H1 (cell line): ENCODE measurements around the gene AGRN. TPM values are rescaled to one million over a fixed set of nuclear protein-coding genes. Genes with fewer than 3 reads are reported as not detected.

ENCODE experiments used
- CTCF ChIA-PET: fragments of 300-600 bp; sonication (Branson Sonifier 250); formaldehyde crosslinking; loops from one replicate; lab custom pipeline; 2021; ENCODE audit not compliant: partially characterized antibody; lab: Charles Lee
- POLR2A ChIA-PET: fragments of 300-600 bp; sonication (Branson Sonifier 250); formaldehyde crosslinking; loops from one replicate; lab custom pipeline; 2021; ENCODE audit warnings: inconsistent platforms; ENCODE audit not compliant: partially characterized antibody; lab: Charles Lee
- DNase-seq, 2 experiments: peaks; one replicate each; pipeline versions ENCODE4 v3.0.0 to v3.0.0-alpha.2; 2010 to 2022; ENCODE audit warnings: low spot score in 2 of 2, low read depth in 1 of 2, mixed read lengths in 1 of 2
- FAIRE-seq: peaks from 2 replicates; lab custom pipeline; 2011; peaks lifted over from hg19 to GRCh38; lab: Jason Lieb, UNC
- H2AFZ ChIP-seq: 2 replicates; pipeline ENCODE4 v1.8.1; 2012; ENCODE audit warnings: low read length, inconsistent platforms
- H2AK5ac ChIP-seq: 2 replicates; pipeline ENCODE4 v1.6.1; 2013; ENCODE audit warnings: low read depth, low read length
- H2BK120ac ChIP-seq: replicated peaks from 2 replicates; pipeline ENCODE3; 2013; ENCODE audit warnings: low read depth, low read length, inconsistent platforms
- H2BK12ac ChIP-seq: 2 replicates; pipeline ENCODE4 v1.6.1; 2013; ENCODE audit warnings: low read depth, low read length
- H2BK15ac ChIP-seq: 2 replicates; pipeline ENCODE4 v1.6.1; 2013; ENCODE audit warnings: low read length
- H2BK20ac ChIP-seq: 2 replicates; pipeline ENCODE4 v1.6.1; 2013; ENCODE audit warnings: low read length
- H2BK5ac ChIP-seq: 2 replicates; pipeline ENCODE4 v1.6.1; 2013; ENCODE audit warnings: low read depth, low read length
- H3K14ac ChIP-seq: 2 replicates; pipeline ENCODE4 v1.6.1; 2013; ENCODE audit warnings: inconsistent platforms; ENCODE audit not compliant: insufficient read length
- H3K18ac ChIP-seq: 2 replicates; pipeline ENCODE4 v1.6.1; 2013; ENCODE audit warnings: low read length; ENCODE audit errors: extremely low read depth
- H3K23ac ChIP-seq: 2 replicates; pipeline ENCODE4 v1.6.1; 2013; ENCODE audit warnings: inconsistent platforms; ENCODE audit not compliant: insufficient read length
- H3K23me2 ChIP-seq: 2 replicates; pipeline ENCODE4 v1.6.1; 2013; ENCODE audit warnings: low read depth, low read length
- H3K27ac ChIP-seq: 2 replicates; pipeline ENCODE4 v1.6.1; 2011; ENCODE audit warnings: low read depth, low read length, inconsistent platforms
- H3K27me3 ChIP-seq, 4 experiments: replicated peaks in 1 of 4; 1 replicate in 1 of 4; 2 replicates in 3 of 4; pipeline versions ENCODE4 v1.6.1 to v1.8.1; 2011 to 2013; ENCODE audit warnings: low read length in 3 of 4, mild to moderate bottlenecking in 3 of 4, inconsistent platforms in 2 of 4, mixed read lengths in 2 of 4, moderate library complexity in 1 of 4; ENCODE audit not compliant: control insufficient read depth in 3 of 4, insufficient read depth in 3 of 4; ENCODE audit errors: extremely low read depth in 1 of 4
- H3K36me3 ChIP-seq, 4 experiments: 2 replicates each; pipeline versions ENCODE4 v1.6.1 to v1.8.1; 2011 to 2013; ENCODE audit warnings: mild to moderate bottlenecking in 4 of 4, low read length in 3 of 4, moderate library complexity in 2 of 4, control low read depth in 1 of 4, inconsistent platforms in 1 of 4; ENCODE audit not compliant: insufficient read depth in 4 of 4, control insufficient read depth in 2 of 4
- H3K4ac ChIP-seq: replicated peaks from 2 replicates; pipeline ENCODE3; 2013; ENCODE audit warnings: low read length, low read depth, mixed read lengths, inconsistent platforms; ENCODE audit not compliant: insufficient read length
- H3K4me1 ChIP-seq, 4 experiments: replicated peaks in 1 of 4; 1 replicate in 1 of 4; 2 replicates in 3 of 4; pipeline versions ENCODE4 v1.6.1 to v1.8.1; 2011 to 2013; ENCODE audit warnings: low read length in 3 of 4, inconsistent platforms in 2 of 4, mixed read lengths in 1 of 4; ENCODE audit not compliant: insufficient read depth in 4 of 4, control insufficient read depth in 3 of 4
- H3K4me2 ChIP-seq, 2 experiments: 2 replicates each; pipeline versions ENCODE4 v1.6.1 to v1.8.1; 2011 to 2013; ENCODE audit warnings: low read depth in 2 of 2, low read length in 2 of 2, control low read depth in 1 of 2, inconsistent platforms in 1 of 2, mild to moderate bottlenecking in 1 of 2; ENCODE audit not compliant: insufficient read depth in 1 of 2
- H3K4me3 ChIP-seq, 4 experiments: fragments of 200-600, 300-600 bp in 1 of 4; sonication (generic), shearing (Covaris generic), sonication (Bioruptor Twin) in 1 of 4; 2 replicates each; pipeline versions ENCODE4 v1.5.1 to v1.8.1; 2011 to 2016; ENCODE audit warnings: low read length in 4 of 4, low read depth in 3 of 4, control low read depth in 2 of 4, inconsistent platforms in 2 of 4, mild to moderate bottlenecking in 2 of 4, mixed read lengths in 1 of 4, moderate library complexity in 1 of 4; ENCODE audit not compliant: insufficient read depth in 2 of 4; ENCODE audit errors: extremely low read depth in 1 of 4
- H3K56ac ChIP-seq: replicated peaks from 2 replicates; pipeline ENCODE3; 2013; ENCODE audit warnings: low read depth, mild to moderate bottlenecking, mixed read lengths, low read length, inconsistent platforms; ENCODE audit not compliant: insufficient read length
- H3K79me1 ChIP-seq: 2 replicates; pipeline ENCODE4 v1.6.1; 2013; ENCODE audit warnings: low read depth, low read length, control low read depth
- H3K79me2 ChIP-seq, 2 experiments: 2 replicates each; pipeline versions ENCODE4 v1.6.1 to v1.8.1; 2012 to 2013; ENCODE audit warnings: low read length in 2 of 2, mild to moderate bottlenecking in 2 of 2, inconsistent platforms in 1 of 2; ENCODE audit not compliant: insufficient read depth in 2 of 2, control insufficient read depth in 1 of 2
- H3K9ac ChIP-seq, 4 experiments: replicated peaks in 1 of 4; 1 replicate in 1 of 4; 2 replicates in 3 of 4; pipeline versions ENCODE4 v1.6.1 to v1.8.1; 2011 to 2013; ENCODE audit warnings: low read depth in 3 of 4, low read length in 3 of 4, control low read depth in 2 of 4, mild to moderate bottlenecking in 2 of 4, moderate library complexity in 2 of 4, inconsistent platforms in 1 of 4; ENCODE audit errors: extremely low read depth in 1 of 4
- H3K9me3 ChIP-seq, 2 experiments: 2 replicates each; pipeline versions ENCODE4 v1.6.1 to v1.8.1; 2012 to 2013; ENCODE audit warnings: mild to moderate bottlenecking in 2 of 2, moderate library complexity in 2 of 2, control low read depth in 1 of 2, inconsistent platforms in 1 of 2, low read depth in 1 of 2, low read length in 1 of 2, mixed read lengths in 1 of 2; ENCODE audit not compliant: insufficient read depth in 2 of 2
- H4K20me1 ChIP-seq, 2 experiments: replicated peaks in 1 of 2; 2 replicates each; pipeline versions ENCODE3 to v1.8.1; 2011 to 2013; ENCODE audit warnings: inconsistent platforms in 2 of 2, low read length in 2 of 2, mild to moderate bottlenecking in 1 of 2; ENCODE audit not compliant: insufficient read depth in 2 of 2, control insufficient read depth in 1 of 2
- H4K5ac ChIP-seq: 2 replicates; pipeline ENCODE4 v1.6.1; 2013; ENCODE audit warnings: low read length, low read depth, mixed read lengths, inconsistent platforms; ENCODE audit not compliant: insufficient read length
- H4K8ac ChIP-seq: 2 replicates; pipeline ENCODE4 v1.8.0; 2013; ENCODE audit warnings: mild to moderate bottlenecking, moderate library complexity, low read length, inconsistent platforms; ENCODE audit not compliant: insufficient read depth; ENCODE audit errors: extremely low read depth
- H4K91ac ChIP-seq: replicated peaks from 2 replicates; pipeline ENCODE3; 2013; ENCODE audit warnings: low read length, mixed read lengths, inconsistent platforms; ENCODE audit not compliant: insufficient read length
- CHD2 ChIP-seq: IDR thresholded peaks from 2 replicates; pipeline ENCODE4 v1.6.1; 2012; ENCODE audit warnings: low read length, improper control_type of control experiment
- CTBP2 ChIP-seq: IDR thresholded peaks from 2 replicates; pipeline ENCODE4 v1.7.0; 2011; ENCODE audit warnings: borderline replicate concordance, mild to moderate bottlenecking, moderate library complexity, mixed read lengths, low read length; ENCODE audit not compliant: insufficient read depth, insufficient read length
- GTF2F1 ChIP-seq: IDR thresholded peaks from 2 replicates; pipeline ENCODE4 v1.6.1; 2012; ENCODE audit warnings: low read depth, low read length, improper control_type of control experiment, borderline replicate concordance
- JUND ChIP-seq: IDR thresholded peaks from 2 replicates; pipeline ENCODE4 v1.6.1; 2011; ENCODE audit warnings: mild to moderate bottlenecking, improper control_type of control experiment, low read length
- SP2 ChIP-seq: IDR thresholded peaks from 2 replicates; pipeline ENCODE4 v1.6.1; 2012; ENCODE audit warnings: mild to moderate bottlenecking, low read length, inconsistent platforms
- SRF ChIP-seq: IDR thresholded peaks from 2 replicates; pipeline ENCODE4 v1.6.1; 2011; ENCODE audit warnings: mild to moderate bottlenecking, low read depth, low read length, moderate library complexity
- TEAD4 ChIP-seq: IDR thresholded peaks from 2 replicates; pipeline ENCODE4 v1.6.1; 2012; ENCODE audit warnings: low read depth, low read length, inconsistent platforms, mixed read lengths
- WGBS, 2 experiments: shearing (Covaris generic) in 1 of 2; methylation state at CpG; one replicate each; pipeline versions ENCODE4 v1.1.6 to v1.1.7; 2013 to 2015; ENCODE audit warnings: low lambda C conversion rate in 2 of 2, mixed read lengths in 2 of 2, inconsistent platforms in 1 of 2, low coverage in 1 of 2, missing lambda C conversion rate in 1 of 2; ENCODE audit not compliant: insufficient replicate concordance in 2 of 2, insufficient coverage in 1 of 2, insufficient read length in 1 of 2; ENCODE audit errors: extremely low coverage in 1 of 2, missing lambda C conversion rate in 1 of 2; 5-methylcytosine and 5-hydroxymethylcytosine counted together
- polyA plus RNA-seq, 7 experiments: library from polyadenylated mRNA; depleted of rRNA in 3 of 7; stranded (reverse) in 5 of 7; unstranded in 2 of 7; fragments of >200 nt in 5 of 7; fragments of 200-250 nt in 2 of 7; gene quantifications; 1 replicate in 5 of 7; 2 replicates in 1 of 7; 4 replicates in 1 of 7; pipeline versions ENCODE4 v1.2.1 to v1.2.3, GENCODE V29; 2011 to 2013; ENCODE audit warnings: missing spikeins in 2 of 7, mixed read lengths in 2 of 7
- total RNA-seq: library from RNA; stranded (reverse); fragmentation: NEBNext Ultra II Directional; extraction: Animal tissue kit (Norgen Biotek cat#: 25700); gene quantifications from 2 replicates; pipeline ENCODE4 v1.2.1, GENCODE V29; 2021
- TF ChIP-seq, protein P1 (sequence below), 3 experiments: IDR thresholded peaks; 1 replicate in 2 of 3; 2 replicates in 1 of 3; pipeline versions ENCODE4 v1.5.1 to v1.6.1; 2011; ENCODE audit warnings: low read length in 3 of 3, mild to moderate bottlenecking in 3 of 3, inconsistent platforms in 2 of 3, low read depth in 1 of 3, moderate library complexity in 1 of 3; ENCODE audit not compliant: insufficient read depth in 1 of 3; ENCODE audit errors: control extremely low read depth in 1 of 3

Gene AGRN
- total and polyA plus RNA-seq, 2 of the 8 experiments (the other 6 are each of a cell fraction or from before 2014, with no cell fraction given) = 52.3 to 155 TPM

DNA sequence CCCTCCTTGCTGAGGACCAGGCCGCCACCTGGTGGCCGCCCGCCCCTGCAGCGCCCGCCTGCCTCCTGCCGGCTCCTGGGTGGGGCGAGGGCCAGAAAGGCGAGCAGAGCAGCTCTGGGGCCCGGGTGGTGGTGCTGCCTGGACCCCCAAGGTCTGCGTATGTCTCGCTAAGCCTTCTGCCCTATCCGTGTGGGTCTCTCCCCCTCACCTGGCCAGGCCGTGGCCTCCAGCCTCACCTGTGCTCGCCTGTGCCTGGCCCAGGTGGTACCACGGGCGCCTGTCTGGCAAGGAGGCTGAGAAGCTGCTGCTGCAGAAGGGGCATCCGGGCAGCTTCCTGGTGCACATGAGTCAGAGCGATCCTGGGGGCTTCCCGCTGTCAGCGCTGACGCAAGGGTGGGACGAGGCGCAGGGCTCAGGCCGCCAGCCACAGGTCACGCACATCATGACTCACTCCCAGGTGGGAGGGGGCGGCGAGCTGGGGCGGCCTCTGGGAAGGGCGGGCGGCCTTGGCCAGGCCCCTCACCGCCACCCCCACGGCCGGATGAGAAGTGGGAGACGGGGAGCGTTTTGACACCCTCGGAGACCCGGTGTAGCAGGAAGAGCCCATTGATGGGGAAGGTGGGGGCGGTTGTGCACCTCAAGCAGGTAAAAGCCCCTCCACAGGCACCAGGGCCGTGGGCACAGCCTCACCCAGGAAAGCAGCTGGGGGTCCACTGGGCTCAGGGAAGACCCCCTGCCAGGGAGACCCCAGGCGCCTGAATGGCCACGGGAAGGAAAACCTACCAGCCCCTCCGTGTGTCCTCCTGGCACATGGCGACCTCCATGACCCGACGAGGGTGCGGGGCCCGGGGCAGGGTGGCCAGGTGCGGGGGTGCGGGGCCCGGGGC, 44.3 kb downstream of the AGRN start:
- Histone ChIP-seq H3K4me3 (peak overlapping the region in 3 of 4 experiments; percentile 3 to 38 (median 8); a peak in 4 of 8 replicates), H2BK120ac (no peak overlapping the region), H2BK5ac (peak overlapping the region; percentile 71; the same call in 1 of the 2 replicates), H2AK5ac (no peak overlapping the region), H3K79me1 (no peaks in the 10 kb centered on the region), H3K9ac (no peak overlapping the region), H2BK20ac (no peak overlapping the region), H2BK15ac (peak overlapping the region; percentile 100; the same call in 1 of the 2 replicates), H2AFZ (no peak overlapping the region), H3K79me2 (no peaks in the 10 kb centered on the region), H3K23me2 (peaks cover 8% of the 10 kb centered on the region; the same call in 1 of the 2 replicates), H3K27ac (no peak overlapping the region), H3K4ac (peak overlapping the region; percentile 78), H4K5ac (no peak overlapping the region), H3K14ac (no peak overlapping the region), H2BK12ac (peak overlapping the region; percentile 84; the same call in 1 of the 2 replicates), H3K36me3 (no peaks in the 10 kb centered on the region), H3K18ac (peak overlapping the region; percentile 90), H3K4me1 (peaks cover 0 to 12% (median 9%) of the 10 kb centered on the region in 4 experiments; a peak in 5 of 7 replicates), H3K56ac (no peak overlapping the region), H3K27me3 (peaks cover 6 to 35% (median 27%) of the 10 kb centered on the region in 4 experiments), H3K4me2 (peak overlapping the region; percentile 1 to 69; a peak in 3 of 4 replicates), H4K8ac (peak overlapping the region; percentile 71), H3K23ac (no peak overlapping the region), H3K9me3 (no peaks in the 10 kb centered on the region), H4K91ac (no peak overlapping the region), H4K20me1 (peaks cover 0 to 12% of the 10 kb centered on the region in 2 experiments)
- FAIRE-seq = no peak
- POLR2A ChIA-PET = interaction anchor here (1.0 to 3.0 kb wide), 10 partner anchors 8 to 97 kb away, joined by 3 to 17 read pairs (median 4); partner anchors contain the start of gene PLEKHN1
- DNase-seq = peak in 1 of 2 experiments; percentile 83
- CTCF ChIA-PET = interaction anchor here (0.6 to 10.2 kb wide), 37 partner anchors 9 to 882 kb away, joined by 3 to 80 read pairs (median 4); partner anchors contain the start of genes ISG15, PERM1 and RNF223
- 38% methylated on average over 43 of the region's 50 CpGs; no CpG with 5 or more reads in 1 of the 2 experiments for WGBS, 2 experiments
- TF ChIP-seq CHD2 = no peak
- no peak for TF ChIP-seq SP2
- TF ChIP-seq, protein P1, sequence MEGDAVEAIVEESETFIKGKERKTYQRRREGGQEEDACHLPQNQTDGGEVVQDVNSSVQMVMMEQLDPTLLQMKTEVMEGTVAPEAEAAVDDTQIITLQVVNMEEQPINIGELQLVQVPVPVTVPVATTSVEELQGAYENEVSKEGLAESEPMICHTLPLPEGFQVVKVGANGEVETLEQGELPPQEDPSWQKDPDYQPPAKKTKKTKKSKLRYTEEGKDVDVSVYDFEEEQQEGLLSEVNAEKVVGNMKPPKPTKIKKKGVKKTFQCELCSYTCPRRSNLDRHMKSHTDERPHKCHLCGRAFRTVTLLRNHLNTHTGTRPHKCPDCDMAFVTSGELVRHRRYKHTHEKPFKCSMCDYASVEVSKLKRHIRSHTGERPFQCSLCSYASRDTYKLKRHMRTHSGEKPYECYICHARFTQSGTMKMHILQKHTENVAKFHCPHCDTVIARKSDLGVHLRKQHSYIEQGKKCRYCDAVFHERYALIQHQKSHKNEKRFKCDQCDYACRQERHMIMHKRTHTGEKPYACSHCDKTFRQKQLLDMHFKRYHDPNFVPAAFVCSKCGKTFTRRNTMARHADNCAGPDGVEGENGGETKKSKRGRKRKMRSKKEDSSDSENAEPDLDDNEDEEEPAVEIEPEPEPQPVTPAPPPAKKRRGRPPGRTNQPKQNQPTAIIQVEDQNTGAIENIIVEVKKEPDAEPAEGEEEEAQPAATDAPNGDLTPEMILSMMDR (IDR thresholded peaks at IDR 0.05; ENCODE audit: control extremely low read depth in 1 of 3, insufficient read depth in 1 of 3, low read depth in 1 of 3, low read length in 3 of 3) = peak in 2 of 3 experiments; percentile 78 to 95; a peak in 3 of 4 replicates
- peak; percentile 30 for TF ChIP-seq CTBP2
- TF ChIP-seq SRF = no peak
- TF ChIP-seq JUND = no peak; the same call in 1 of the 2 replicates
- no peak for TF ChIP-seq GTF2F1
- TF ChIP-seq TEAD4 = no peak
